Right lobe of liver (tissue), 6 donors: ENCODE results near the gene LEPR. TPM values are rescaled to one million over a fixed set of nuclear protein-coding genes. Genes with fewer than 3 reads are reported as not detected.

Source experiments
- ATAC-seq, 4 donors: fragments of 200-7000 bp; cut with Tn5 transposase; one replicate each; pipeline ENCODE4 v1.9.1; 2020; ENCODE audit warnings: mild to moderate bottlenecking in 4 of 4, moderate library complexity in 4 of 4
- DNase-seq, 3 donors: peaks; one replicate each; pipeline ENCODE4 v3.0.0-alpha.2; 2020
- H3K27ac ChIP-seq, 3 donors: fragments of 200-600 bp; one replicate each; pipeline ENCODE4 v1.8.0; 2022
- H3K27me3 ChIP-seq, 2 donors: fragments of 200-600 bp; one replicate each; pipeline ENCODE4 v1.8.0; 2022
- H3K36me3 ChIP-seq, 4 donors: fragments of 200-600 bp; sonication (generic) in 1 of 4; one replicate each; pipeline versions ENCODE4 v1.5.1 to v1.8.0; 2017 to 2022; ENCODE audit warnings: control low read depth in 1 of 4
- H3K4me1 ChIP-seq, 4 donors: fragments of 200-600 bp; sonication (generic) in 1 of 4; one replicate each; pipeline versions ENCODE4 v1.5.1 to v1.8.0; 2017 to 2022; ENCODE audit warnings: control low read depth in 1 of 4
- H3K4me3 ChIP-seq, 3 donors: fragments of 200-600 bp; one replicate each; pipeline ENCODE4 v1.8.0; 2022
- H3K9me3 ChIP-seq, 4 donors: fragments of 200-600 bp; sonication (generic) in 1 of 4; one replicate each; pipeline versions ENCODE4 v1.5.1 to v1.8.0; 2017 to 2022; ENCODE audit warnings: control low read depth in 1 of 4
- POLR2A ChIP-seq: fragments of 450-650 bp; IDR thresholded peaks from one replicate; pipeline ENCODE4 v1.6.1; 2017; ENCODE audit warnings: antibody characterized with exemption, mild to moderate bottlenecking
- WGBS: methylation state at CpG from one replicate; pipeline ENCODE4 v1.1.6; 2018; ENCODE audit warnings: low coverage, low lambda C conversion rate; ENCODE audit not compliant: insufficient coverage; ENCODE audit errors: missing lambda C conversion rate; 5-methylcytosine and 5-hydroxymethylcytosine counted together
- intact Hi-C, 2 donors: fragments of 100-400 bp; cut with DNase I; formaldehyde crosslinking; loops; one replicate each; pipeline versions ENCODE4 v1.11.2 to v1.14.1; 2022
- total RNA-seq, 6 experiments: library from RNA; depleted of rRNA in 2 of 6; stranded (reverse); fragments of >200 nt in 2 of 6; fragmentation: NEBNext Ultra II Directional in 3 of 6; extraction: Animal tissue kit (Norgen Biotek cat#: 25700) in 3 of 6; gene quantifications; one replicate each; pipeline versions ENCODE4 v1.1.0 to v1.2.4, GENCODE V29; 2016 to 2023
- TF ChIP-seq, protein P1 (sequence below), 4 donors: fragments of 200-600 bp in 3 of 4; fragments of 450-650 bp in 1 of 4; IDR thresholded peaks; one replicate each; pipeline versions ENCODE4 v1.5.1 to v1.8.0; 2016 to 2022; ENCODE audit warnings: antibody characterized with exemption in 4 of 4, mild to moderate bottlenecking in 2 of 4
- donor health status: DM: no; HTN: yes; CAD: no.
- donor health status: DM: no; HTN: no; CAD: no.
- donor health status: DM: no; HTN: no; CAD: no.
- donor health status: DM: no; HTN: yes; CAD: no.
- donor health status: DM: no; HTN: yes; CAD: no.

LEPR gene
- total RNA-seq, 6 experiments from 2014 or later, result 26.8 to 264 (median 57.1) TPM

DNA sequence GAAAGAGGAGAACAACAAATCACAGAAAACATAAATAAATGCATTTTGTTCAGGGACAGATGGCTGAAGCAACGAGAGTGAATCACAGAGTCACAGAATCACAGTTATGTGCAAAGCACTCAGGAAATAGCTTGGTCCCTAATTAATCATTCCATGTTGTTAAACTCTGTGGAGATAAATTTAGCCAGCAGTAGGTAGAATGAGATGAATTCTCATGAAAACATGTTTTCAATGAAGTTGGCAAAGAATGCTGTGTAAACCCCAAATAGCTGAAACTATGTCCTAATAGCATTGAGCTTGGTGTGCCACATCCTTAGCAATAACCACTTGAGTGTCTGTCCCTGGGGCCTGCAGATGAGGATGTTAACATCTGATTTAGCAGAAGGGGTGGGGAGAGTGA is 20.4 kb downstream of the LEPR start:
- TF ChIP-seq, protein P1, sequence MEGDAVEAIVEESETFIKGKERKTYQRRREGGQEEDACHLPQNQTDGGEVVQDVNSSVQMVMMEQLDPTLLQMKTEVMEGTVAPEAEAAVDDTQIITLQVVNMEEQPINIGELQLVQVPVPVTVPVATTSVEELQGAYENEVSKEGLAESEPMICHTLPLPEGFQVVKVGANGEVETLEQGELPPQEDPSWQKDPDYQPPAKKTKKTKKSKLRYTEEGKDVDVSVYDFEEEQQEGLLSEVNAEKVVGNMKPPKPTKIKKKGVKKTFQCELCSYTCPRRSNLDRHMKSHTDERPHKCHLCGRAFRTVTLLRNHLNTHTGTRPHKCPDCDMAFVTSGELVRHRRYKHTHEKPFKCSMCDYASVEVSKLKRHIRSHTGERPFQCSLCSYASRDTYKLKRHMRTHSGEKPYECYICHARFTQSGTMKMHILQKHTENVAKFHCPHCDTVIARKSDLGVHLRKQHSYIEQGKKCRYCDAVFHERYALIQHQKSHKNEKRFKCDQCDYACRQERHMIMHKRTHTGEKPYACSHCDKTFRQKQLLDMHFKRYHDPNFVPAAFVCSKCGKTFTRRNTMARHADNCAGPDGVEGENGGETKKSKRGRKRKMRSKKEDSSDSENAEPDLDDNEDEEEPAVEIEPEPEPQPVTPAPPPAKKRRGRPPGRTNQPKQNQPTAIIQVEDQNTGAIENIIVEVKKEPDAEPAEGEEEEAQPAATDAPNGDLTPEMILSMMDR (IDR thresholded peaks at IDR 0.05), result no peak
- TF ChIP-seq POLR2A, result no peak
- H3K4me3 ChIP-seq, result no peak overlapping the region
- H3K27ac ChIP-seq, result no peak overlapping the region
- no peaks in the 10 kb centered on the region for H3K36me3 ChIP-seq
- no peaks in the 10 kb centered on the region for H3K4me1 ChIP-seq
- DNase-seq (no peak), ATAC-seq (no peak)
- intact Hi-C loops, result no loop called here
- H3K27me3 ChIP-seq, result no peaks in the 10 kb centered on the region
- 82% methylated on average over 1 of the region's 1 CpG for WGBS
- no peaks in the 10 kb centered on the region for H3K9me3 ChIP-seq

GRCh38 chr1:65441464-65441863 is 21.0 kb downstream of the LEPR start:
- no peaks in the 10 kb centered on the region for H3K4me1 ChIP-seq
- ATAC-seq (no peak), DNase-seq (no peak)
- H3K27ac ChIP-seq, result no peak overlapping the region
- TF ChIP-seq, protein P1 (IDR thresholded peaks at IDR 0.05), result no peak
- TF ChIP-seq POLR2A, result no peak
- H3K36me3 ChIP-seq, result no peaks in the 10 kb centered on the region
- no peaks in the 10 kb centered on the region for H3K9me3 ChIP-seq
- no peaks in the 10 kb centered on the region for H3K27me3 ChIP-seq
- WGBS, result 67% methylated on average over 3 of the region's 3 CpGs
- intact Hi-C loops, result no loop called here
- no peak overlapping the region for H3K4me3 ChIP-seq

GRCh38 chr1:65442442-65442841 is 22.0 kb downstream of the LEPR start:
- ATAC-seq (no peak), DNase-seq (no peak)
- TF ChIP-seq, protein P1 (IDR thresholded peaks at IDR 0.05), result no peak
- TF ChIP-seq POLR2A, result no peak
- no peak overlapping the region for H3K27ac ChIP-seq
- H3K9me3 ChIP-seq, result no peaks in the 10 kb centered on the region
- H3K27me3 ChIP-seq, result no peaks in the 10 kb centered on the region
- intact Hi-C loops, result no loop called here
- H3K36me3 ChIP-seq, result no peaks in the 10 kb centered on the region
- no peaks in the 10 kb centered on the region for H3K4me1 ChIP-seq
- no peak overlapping the region for H3K4me3 ChIP-seq
- 100% methylated on average over 1 of the region's 1 CpG for WGBS

- H3K9me3 ChIP-seq, result no peaks in the 10 kb centered on the region
- no peaks in the 10 kb centered on the region for H3K4me1 ChIP-seq
- intact Hi-C loops, result no loop called here
- H3K36me3 ChIP-seq, result no peaks in the 10 kb centered on the region
- no peak overlapping the region for H3K4me3 ChIP-seq
- no peaks in the 10 kb centered on the region for H3K27me3 ChIP-seq
- DNase-seq (no peak), ATAC-seq (no peak)
- 84% methylated on average over 2 of the region's 2 CpGs for WGBS
- H3K27ac ChIP-seq, result no peak overlapping the region
- TF ChIP-seq, protein P1 (IDR thresholded peaks at IDR 0.05), result no peak
- no peak for TF ChIP-seq POLR2A
These were observed 23.2 kb downstream of the LEPR start for GRCh38 chr1:65443647-65444046.

GRCh38 chr1:65444128-65444640 is 23.7 kb downstream of the LEPR start:
- 92% methylated on average over 5 of the region's 5 CpGs for WGBS
- Histone ChIP-seq H3K4me1 (no peaks in the 10 kb centered on the region), H3K27me3 (no peaks in the 10 kb centered on the region), H3K36me3 (no peaks in the 10 kb centered on the region), H3K4me3 (no peak overlapping the region), H3K27ac (no peak overlapping the region), H3K9me3 (no peaks in the 10 kb centered on the region)
- ATAC-seq, result no peak
- intact Hi-C loops, result no loop called here
- DNase-seq, result no peak
- TF ChIP-seq, protein P1 (IDR thresholded peaks at IDR 0.05), result no peak
- TF ChIP-seq POLR2A, result no peak
